ENCODE data around the gene CDKN2C.
"Not testable (repeated sequence)": the region's sequence is repeated elsewhere in the genome, so short reads cannot be mapped to it uniquely, and the experiment has no call there.

Gene CDKN2C

GRCh38 chr1:50977575-50978143, 7.6 kb downstream of the CDKN2C start:
- intact Hi-C loops (cut with DNase I), result no loop called here
- peak in 41 of 42 donors; percentile 19 to 81 (median 61) for DNase-seq

GRCh38 chr1:50978144-50978851, 8.3 kb downstream of the CDKN2C start:
- peak in 39 of 42 donors; percentile 12 to 80 (median 53) for DNase-seq
- intact Hi-C loops (cut with DNase I), result no loop called here

DNA sequence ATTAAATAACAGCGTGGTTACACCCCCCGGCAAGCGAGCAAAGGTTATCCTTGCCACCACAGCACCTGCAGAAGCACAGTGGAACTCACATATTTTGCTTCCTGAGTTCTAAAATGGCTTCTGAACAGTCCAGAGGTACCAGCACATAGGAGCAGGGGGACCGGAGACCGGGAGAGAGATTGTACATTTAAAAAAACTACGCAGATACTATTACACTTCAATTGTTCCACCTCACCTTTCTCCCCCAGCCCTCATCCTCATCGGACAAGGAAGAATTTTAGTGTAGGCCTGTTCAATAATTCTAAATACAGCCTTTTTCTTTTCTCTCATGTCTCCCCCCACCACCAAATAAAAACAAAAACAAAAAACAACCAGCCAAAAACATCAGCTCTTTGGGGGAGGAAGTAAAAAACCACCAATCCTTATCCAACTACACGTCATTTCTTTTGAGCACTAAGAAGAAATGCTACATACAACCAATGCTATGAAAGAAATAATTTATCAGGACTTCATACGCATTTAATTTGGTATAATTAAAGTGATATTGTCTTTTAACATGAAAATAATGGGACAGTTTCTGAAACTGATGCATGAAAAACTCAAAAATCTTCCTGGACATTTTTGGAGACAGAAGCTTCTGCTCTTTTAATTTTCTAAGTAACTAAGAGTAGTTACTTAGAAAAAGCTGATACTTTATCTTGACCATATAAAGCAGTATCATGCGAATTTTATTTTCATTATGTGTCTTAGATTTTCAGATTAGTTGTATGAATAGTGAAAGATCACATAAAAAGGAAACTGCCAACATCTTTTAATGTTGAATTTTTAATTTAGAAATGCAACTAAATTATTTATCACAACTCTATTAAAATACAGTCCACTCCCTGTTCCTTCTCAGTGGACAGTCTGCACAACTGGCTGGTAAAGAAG, 9.1 kb downstream of the CDKN2C start:
- peak in 3 of 42 donors; percentile 12 to 49 (median 28) for DNase-seq
- intact Hi-C loops (cut with DNase I), result no loop called here

GRCh38 chr1:50979937-50980336, 9.9 kb downstream of the CDKN2C start:
- DNase-seq, result no peak
- intact Hi-C loops (cut with DNase I), result no loop called here

- no peak for DNase-seq
- intact Hi-C loops (cut with DNase I), result no loop called here
These were observed 10.5 kb downstream of the CDKN2C start for GRCh38 chr1:50980505-50980904.

DNA sequence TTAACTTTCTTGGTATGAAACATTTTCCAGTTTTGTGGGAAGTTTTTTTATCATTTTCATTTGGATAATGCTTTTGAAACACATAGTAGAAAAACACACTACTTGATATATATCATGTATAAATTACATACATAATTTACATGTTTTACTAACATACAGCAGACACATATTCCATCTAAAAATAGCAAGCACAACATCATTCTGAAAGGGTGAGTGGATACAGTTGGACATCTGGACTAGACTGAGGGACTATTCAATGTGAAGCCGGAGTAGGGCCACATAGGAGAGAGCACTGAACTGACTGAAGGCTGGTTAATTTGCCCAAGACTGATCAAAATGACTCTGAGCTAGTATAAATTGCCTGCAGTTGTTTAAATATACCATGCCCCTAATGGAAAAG, 11.7 kb downstream of the CDKN2C start:
- intact Hi-C loops (cut with DNase I), result no loop called here
- DNase-seq, result peak in 2 of 42 donors; percentile 5 to 18

GRCh38 chr1:50982611-50983010, 12.6 kb downstream of the CDKN2C start:
- intact Hi-C loops (cut with DNase I), result no loop called here
- DNase-seq, result no peak

DNA sequence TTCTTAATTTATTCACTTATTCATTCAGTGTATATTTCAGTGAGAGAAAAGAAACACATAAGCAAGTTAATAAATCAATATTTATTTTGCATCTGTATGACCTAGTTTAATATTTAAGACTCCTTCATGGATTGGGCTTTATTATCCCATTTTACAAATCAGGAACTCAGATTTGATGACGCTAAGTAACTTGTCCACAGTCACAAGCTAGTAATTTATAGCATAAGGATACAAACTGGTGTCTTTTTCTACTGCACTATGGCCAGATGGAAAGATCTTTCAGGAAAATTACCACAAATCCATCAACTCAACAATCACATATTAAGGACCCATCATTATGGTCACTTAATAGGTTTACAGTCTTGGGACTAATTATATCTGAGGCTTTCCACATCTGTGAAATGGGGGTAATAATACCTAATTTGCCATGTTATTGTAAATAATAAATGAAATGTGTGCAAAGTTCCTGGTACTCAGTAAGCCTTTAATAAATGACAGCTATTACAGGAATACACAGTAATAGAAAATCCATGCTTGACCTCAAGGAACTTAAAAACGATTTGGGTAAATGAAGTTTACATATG, 13.3 kb downstream of the CDKN2C start:
- intact Hi-C loops (cut with DNase I), result no loop called here
- DNase-seq, result no peak

GRCh38 chr1:50985094-50985493, 15.0 kb downstream of the CDKN2C start:
- intact Hi-C loops (cut with DNase I), result no loop called here
- DNase-seq, result no peak

- intact Hi-C loops (cut with DNase I), result no loop called here
- no peak for DNase-seq
These were observed 16.6 kb downstream of the CDKN2C start for GRCh38 chr1:50986653-50987052.

DNA sequence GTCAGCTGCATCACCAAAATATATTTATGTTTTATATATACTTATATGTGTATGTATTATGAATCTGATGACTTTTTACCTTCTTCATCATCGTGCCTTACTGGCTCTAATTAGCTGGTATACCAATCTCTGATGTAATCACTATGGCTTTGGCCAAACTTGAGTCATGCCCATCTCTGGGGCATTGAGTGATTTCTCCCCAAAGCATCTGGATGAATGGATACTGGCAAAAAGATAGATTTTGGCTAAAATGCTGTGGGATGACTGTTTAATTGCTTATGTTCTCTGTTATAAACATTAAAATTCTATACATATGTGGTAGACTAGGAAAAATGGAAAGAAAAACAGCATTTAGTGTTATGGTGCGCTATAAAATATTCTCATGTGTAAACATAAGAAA, 19.6 kb downstream of the CDKN2C start:
- intact Hi-C loops (cut with DNase I), result no loop called here
- no peak for DNase-seq

GRCh38 chr1:50992532-50993318, 22.7 kb downstream of the CDKN2C start:
- intact Hi-C loops (cut with DNase I), result no loop called here
- DNase-seq, result no peak

GRCh38 chr1:50993645-50994044, 23.6 kb downstream of the CDKN2C start:
- intact Hi-C loops (cut with DNase I), result no loop called here
- no peak for DNase-seq

- intact Hi-C loops (cut with DNase I), result no loop called here
These were observed 25.0 kb downstream of the CDKN2C start for GRCh38 chr1:50994997-50995396.

DNA sequence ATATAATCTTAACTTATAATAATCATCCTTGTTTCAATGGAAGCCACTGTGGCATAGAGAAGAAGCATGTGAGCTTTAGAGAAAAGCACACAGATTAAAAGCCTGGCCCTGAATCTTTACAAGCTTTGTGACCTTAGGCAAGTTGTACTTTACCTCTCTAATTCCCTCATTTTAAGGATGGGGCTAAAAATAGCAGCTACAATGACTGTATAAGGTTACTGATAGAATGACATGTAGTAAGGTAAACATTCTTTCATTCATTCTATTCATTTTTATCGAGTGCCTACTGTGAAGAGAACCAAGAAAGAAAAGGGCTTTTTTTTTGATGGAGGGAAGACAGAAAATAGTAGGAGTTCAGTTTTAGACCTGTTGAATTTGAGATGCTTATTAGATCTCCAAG, 25.6 kb downstream of the CDKN2C start:
- no peak for DNase-seq
- intact Hi-C loops (cut with DNase I), result no loop called here

More at GRCh38 chr1:50994997-50995396, 25.0 kb downstream of the CDKN2C start:
- no peak for DNase-seq

- intact Hi-C loops (cut with DNase I), result no loop called here
- DNase-seq, result no peak
These were observed 26.0 kb downstream of the CDKN2C start for GRCh38 chr1:50996083-50996482.

DNA sequence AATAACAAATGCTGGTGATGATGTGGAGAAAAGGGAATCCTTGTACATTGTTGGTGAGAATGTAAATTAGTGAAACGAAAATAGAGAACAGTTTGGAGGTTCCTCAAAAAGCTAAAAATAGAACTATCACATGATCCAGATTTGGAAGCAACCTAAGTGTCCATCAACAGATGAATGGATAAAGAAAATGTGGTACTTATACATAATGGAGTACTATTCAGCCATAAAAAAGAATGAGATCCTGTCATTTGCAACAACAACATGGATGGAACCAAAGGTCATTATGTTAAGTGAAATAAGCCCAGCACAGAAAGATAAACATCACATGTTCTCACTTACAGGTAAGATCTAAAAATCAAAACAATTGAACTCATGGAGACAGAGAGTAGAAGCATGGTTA, 29.3 kb downstream of the CDKN2C start:
- DNase-seq; intact Hi-C loops (cut with DNase I): not testable (repeated sequence)

DNA sequence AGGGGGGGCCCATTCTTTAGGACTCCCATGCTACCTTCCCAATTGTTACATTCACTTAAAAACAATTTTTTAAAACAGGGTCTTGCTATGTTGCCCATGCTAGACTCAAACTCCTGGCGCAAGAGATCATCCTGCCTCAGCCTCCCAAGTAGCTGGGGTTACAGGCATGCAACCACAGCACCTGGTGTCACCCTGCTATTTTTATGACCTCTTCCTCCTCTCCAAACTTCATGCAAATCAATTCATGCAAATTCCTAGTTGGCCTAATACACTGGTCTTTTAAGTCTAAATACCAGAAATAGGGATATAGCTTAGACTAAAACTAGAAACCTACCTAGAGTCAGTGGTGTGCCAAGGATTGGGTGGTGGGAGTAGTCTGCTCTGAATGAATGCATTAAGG, 30.1 kb downstream of the CDKN2C start:
- intact Hi-C loops (cut with DNase I), result no loop called here
- DNase-seq, result no peak

- DNase-seq, result no peak
These were observed 30.6 kb downstream of the CDKN2C start for GRCh38 chr1:51000651-51001050.

More at GRCh38 chr1:51000651-51001050, 30.6 kb downstream of the CDKN2C start:
- intact Hi-C loops (cut with DNase I), result no loop called here
